T-helper 1 cell (primary cell): ENCODE results near the gene SUGCT.

Source experiments
- DNase-seq, 5 donors: peaks; one replicate each; pipeline ENCODE4 v3.0.0-alpha.2; 2012 to 2020

The SUGCT gene

GRCh38 chr7:40842641-40843040 is 707.8 kb downstream of the SUGCT start:
- no peak for DNase-seq

- no peak for DNase-seq
These were observed 708.7 kb downstream of the SUGCT start for GRCh38 chr7:40843338-40843985.

- no peak for DNase-seq
These were observed 711.1 kb downstream of the SUGCT start for GRCh38 chr7:40845943-40846342.

GRCh38 chr7:40847921-40848320 is 713.1 kb downstream of the SUGCT start:
- no peak for DNase-seq

GRCh38 chr7:40848541-40849221 is 713.9 kb downstream of the SUGCT start:
- no peak for DNase-seq

GRCh38 chr7:40850017-40850416 is 715.2 kb downstream of the SUGCT start:
- no peak for DNase-seq

- no peak for DNase-seq
These were observed 716.2 kb downstream of the SUGCT start for GRCh38 chr7:40851001-40851400.

GRCh38 chr7:40859076-40859475 is 724.3 kb downstream of the SUGCT start:
- no peak for DNase-seq

- DNase-seq = no peak
These were observed 725.2 kb downstream of the SUGCT start for GRCh38 chr7:40859965-40860543.

GRCh38 chr7:40865441-40866233 is 730.8 kb downstream of the SUGCT start:
- DNase-seq = no peak

- no peak for DNase-seq
These were observed 731.8 kb downstream of the SUGCT start for GRCh38 chr7:40866601-40867000.

GRCh38 chr7:40870108-40870507 is 735.3 kb downstream of the SUGCT start:
- DNase-seq = no peak

- no peak for DNase-seq
These were observed 738.4 kb downstream of the SUGCT start for GRCh38 chr7:40873248-40873647.

GRCh38 chr7:40874756-40875155 is 740.0 kb downstream of the SUGCT start:
- DNase-seq = no peak

- no peak for DNase-seq
These were observed 741.8 kb downstream of the SUGCT start for GRCh38 chr7:40876601-40877000.

- no peak for DNase-seq
These were observed 745.2 kb downstream of the SUGCT start for GRCh38 chr7:40879941-40880543.

- no peak for DNase-seq
These were observed 745.8 kb downstream of the SUGCT start for GRCh38 chr7:40880581-40880980.

- DNase-seq = no peak
These were observed 746.7 kb downstream of the SUGCT start for GRCh38 chr7:40881405-40881926.

- DNase-seq = no peak
These were observed 747.4 kb downstream of the SUGCT start for GRCh38 chr7:40882071-40882658.

- no peak for DNase-seq
These were observed 749.0 kb downstream of the SUGCT start for GRCh38 chr7:40883826-40884225.

- DNase-seq = no peak
These were observed 749.4 kb downstream of the SUGCT start for GRCh38 chr7:40884241-40884640.

- no peak for DNase-seq
These were observed 750.7 kb downstream of the SUGCT start for GRCh38 chr7:40885503-40885902.
